Calu3 (cell line): ENCODE data around the gene TRPM8. TPM values are rescaled to one million over a fixed set of nuclear protein-coding genes. Genes with fewer than 3 reads are reported as not detected.

Experiments
- BruUV-seq: library from RNA; stranded (reverse); fragments of 400-500 nt; replicated peaks from 2 replicates; lab custom pipeline; 2021; lab: Mats Ljungman, UMichigan
- CTCF ChIA-PET: fragments of 300-600 bp; sonication (Branson Sonifier 250); formaldehyde crosslinking; loops from one replicate; lab custom pipeline; 2022; ENCODE audit warnings: antibody characterized with exemption; lab: Charles Lee
- DNase-seq: peaks from one replicate; pipeline ENCODE4 v3.0.0; 2022
- H3K27ac Mint-ChIP-seq: one replicate; pipeline ENCODE4 v1.8.0; 2022; ENCODE audit warnings: mixed read lengths; ENCODE audit not compliant: unreplicated experiment
- H3K27me3 Mint-ChIP-seq: one replicate; pipeline ENCODE4 v1.8.0; 2022; ENCODE audit warnings: mixed read lengths; ENCODE audit not compliant: unreplicated experiment
- H3K36me3 Mint-ChIP-seq: one replicate; pipeline ENCODE4 v1.8.0; 2022; ENCODE audit warnings: mild to moderate bottlenecking, moderate library complexity, mixed read lengths; ENCODE audit not compliant: insufficient read depth, unreplicated experiment
- H3K4me1 Mint-ChIP-seq: one replicate; pipeline ENCODE4 v1.8.0; 2022; ENCODE audit warnings: mild to moderate bottlenecking, low read depth, mixed read lengths; ENCODE audit not compliant: unreplicated experiment
- H3K4me3 Mint-ChIP-seq: one replicate; pipeline ENCODE4 v1.8.0; 2022; ENCODE audit warnings: mild to moderate bottlenecking, low read depth, moderate library complexity, mixed read lengths; ENCODE audit not compliant: unreplicated experiment
- H3K9me3 Mint-ChIP-seq: one replicate; pipeline ENCODE4 v1.8.0; 2022; ENCODE audit warnings: low read depth, mixed read lengths; ENCODE audit not compliant: unreplicated experiment
- CTCF ChIP-seq: fragments of 200-600 bp; IDR thresholded peaks from one replicate; pipeline ENCODE4 v1.8.0; 2022; ENCODE audit warnings: antibody characterized with exemption; ENCODE audit not compliant: unreplicated experiment
- intact Hi-C: fragments of 100-400 bp; cut with micrococcal nuclease; formaldehyde crosslinking; loops from one replicate; pipeline ENCODE4 v1.10.0; 2022; ENCODE audit not compliant: unreplicated experiment
- total RNA-seq: library from RNA; stranded (reverse); gene quantifications from 2 replicates; pipeline ENCODE4 v1.2.3, GENCODE V29; 2022

Gene TRPM8
- total RNA-seq, 1 experiment from 2014 or later: 1.1 TPM

- H3K4me3 Mint-ChIP-seq: no peak overlapping the region
- no peak for DNase-seq
- no peaks in the 10 kb centered on the region for H3K4me1 Mint-ChIP-seq
Observed at GRCh38 chr2:234019896-234020295, 102.7 kb downstream of the TRPM8 start.

GRCh38 chr2:234020332-234020731 is 103.2 kb downstream of the TRPM8 start:
- peaks cover 2% of the 10 kb centered on the region for H3K9me3 Mint-ChIP-seq
- no peaks in the 10 kb centered on the region for H3K4me1 Mint-ChIP-seq
- no peak overlapping the region for H3K27ac Mint-ChIP-seq
- TF ChIP-seq CTCF: no peak
- CTCF ChIA-PET: no interaction called here
- BruUV-seq: no TSS peak
- no peaks in the 10 kb centered on the region for H3K27me3 Mint-ChIP-seq
- intact Hi-C loops: no loop called here
- DNase-seq: no peak
- no peak overlapping the region for H3K4me3 Mint-ChIP-seq
- no peaks in the 10 kb centered on the region for H3K36me3 Mint-ChIP-seq

More at GRCh38 chr2:234019896-234020295, 102.7 kb downstream of the TRPM8 start:
- intact Hi-C loops: no loop called here
- no peaks in the 10 kb centered on the region for H3K36me3 Mint-ChIP-seq
- no TSS peak for BruUV-seq
- no peak overlapping the region for H3K27ac Mint-ChIP-seq
- H3K9me3 Mint-ChIP-seq: peaks cover 2% of the 10 kb centered on the region
- no peak for TF ChIP-seq CTCF
- no peaks in the 10 kb centered on the region for H3K27me3 Mint-ChIP-seq
- CTCF ChIA-PET: no interaction called here

- CTCF ChIA-PET: interaction anchor here (0.6 kb wide), 1 partner anchor 52 kb away, joined by 10 read pairs; no protein-coding TSS in a partner anchor
- Mint-ChIP-seq H3K27me3 (no peaks in the 10 kb centered on the region), H3K4me3 (no peak overlapping the region), H3K9me3 (peaks cover 6% of the 10 kb centered on the region), H3K4me1 (peaks cover 15% of the 10 kb centered on the region), H3K27ac (no peak overlapping the region), H3K36me3 (no peaks in the 10 kb centered on the region)
- intact Hi-C loops: no loop called here
- no TSS peak for BruUV-seq
- no peak for TF ChIP-seq CTCF
- DNase-seq: no peak
Observed at GRCh38 chr2:234022424-234022823, 105.3 kb downstream of the TRPM8 start.

- H3K9me3 Mint-ChIP-seq: peaks cover 10% of the 10 kb centered on the region
- CTCF ChIA-PET: no interaction called here
- intact Hi-C loops: no loop called here
- TF ChIP-seq CTCF: no peak
- H3K27ac Mint-ChIP-seq: no peak overlapping the region
- no peak overlapping the region for H3K4me3 Mint-ChIP-seq
- DNase-seq: no peak
- peaks cover 25% of the 10 kb centered on the region for H3K4me1 Mint-ChIP-seq
- no peaks in the 10 kb centered on the region for H3K36me3 Mint-ChIP-seq
- no peaks in the 10 kb centered on the region for H3K27me3 Mint-ChIP-seq
- no TSS peak for BruUV-seq
Observed at GRCh38 chr2:234024304-234024703, 107.1 kb downstream of the TRPM8 start.
